Measurements from ENCODE around the gene NKX1-1.
A peak's percentile ranks its signal among the peaks of the same experiment; 100 is the strongest.

GRCh38 chr4:1404573-1405253 lies 1.5 kb downstream of the NKX1-1 start:
- no peak for TF ChIP-seq CTCF (conservative IDR thresholded peaks at IDR 0.05 in 1 of 2, IDR thresholded peaks at IDR 0.05 in 1 of 2; ENCODE audit: low read depth in 1 of 2, low read length in 2 of 2)
- TF ChIP-seq EZH2 (IDR thresholded peaks at IDR 0.05; ENCODE audit: low read length, missing control alignments) = peak; percentile 45
